HG02943 (cell line): ENCODE measurements around the gene TADA2B.

Experiments
- ATAC-seq: cut with Tn5 transposase; IDR thresholded peaks from one replicate; pipeline ENCODE4 v1.9.1; 2021; ENCODE audit warnings: mild to moderate bottlenecking, low read depth, moderate library complexity; ENCODE audit not compliant: unreplicated experiment

The TADA2B gene

GRCh38 chr4:7037425-7037824 lies 5.7 kb upstream of the TADA2B start:
- no peak for ATAC-seq

- no peak for ATAC-seq
Observed at GRCh38 chr4:7040765-7041164, 2.4 kb upstream of the TADA2B start.

GRCh38 chr4:7041246-7041645 lies 1.9 kb upstream of the TADA2B start:
- no peak for ATAC-seq

- ATAC-seq = no peak
Observed at GRCh38 chr4:7041801-7042502, 1.2 kb upstream of the TADA2B start.

GRCh38 chr4:7042503-7043283 lies 479 bp upstream of the TADA2B start:
- ATAC-seq = peak; percentile 73

GRCh38 chr4:7044137-7044930 lies 1.2 kb downstream of the TADA2B start:
- no peak for ATAC-seq

GRCh38 chr4:7045553-7045952 lies 2.4 kb downstream of the TADA2B start:
- no peak for ATAC-seq

- no peak for ATAC-seq
Observed at GRCh38 chr4:7045961-7046921, 3.1 kb downstream of the TADA2B start.

- ATAC-seq = no peak
Observed at GRCh38 chr4:7046971-7047370, 3.8 kb downstream of the TADA2B start.

- no peak for ATAC-seq
Observed at GRCh38 chr4:7048642-7049041, 5.5 kb downstream of the TADA2B start.

- no peak for ATAC-seq
Observed at GRCh38 chr4:7049295-7049694, 6.1 kb downstream of the TADA2B start.

- ATAC-seq = no peak
Observed at GRCh38 chr4:7049739-7050138, 6.6 kb downstream of the TADA2B start.

GRCh38 chr4:7050481-7051143 lies 7.4 kb downstream of the TADA2B start:
- ATAC-seq = no peak

- no peak for ATAC-seq
Observed at GRCh38 chr4:7051144-7051495, 7.9 kb downstream of the TADA2B start.

GRCh38 chr4:7051905-7052304 lies 8.7 kb downstream of the TADA2B start:
- no peak for ATAC-seq

GRCh38 chr4:7052313-7052712 lies 9.1 kb downstream of the TADA2B start:
- ATAC-seq = no peak

- ATAC-seq = no peak
Observed at GRCh38 chr4:7052923-7053715, 9.9 kb downstream of the TADA2B start.

GRCh38 chr4:7054106-7054880 lies 11.1 kb downstream of the TADA2B start:
- ATAC-seq = no peak
